K562 (cell line): Measurements from ENCODE around the gene PHB1. TPM values are rescaled to one million over a fixed set of nuclear protein-coding genes. Genes with fewer than 3 reads are reported as not detected.

Experiments used
- ARID1B ChIP-seq: fragments of 450-650 bp; IDR thresholded peaks from 2 replicates; pipeline ENCODE4 v1.6.1; 2016; ENCODE audit warnings: antibody characterized with exemption, mild to moderate bottlenecking, inconsistent platforms
- BRCA1 ChIP-seq, 2 experiments: fragments of 450-650 bp in 1 of 2; sonication (generic) in 1 of 2; formaldehyde crosslinking in 1 of 2; IDR thresholded peaks; 2 replicates each; pipeline versions ENCODE4 v1.5.0 to v1.6.1; 2017 to 2020; ENCODE audit warnings: mild to moderate bottlenecking in 1 of 2, missing genetic modification reagents in 1 of 2
- CC2D1A ChIP-seq: fragments of 450-650 bp; IDR thresholded peaks from 2 replicates; pipeline ENCODE4 v1.6.1; 2017; ENCODE audit warnings: mild to moderate bottlenecking
- CTBP1 ChIP-seq: fragments of 450-650 bp; IDR thresholded peaks from 2 replicates; pipeline ENCODE4 v1.6.1; 2016; ENCODE audit warnings: borderline replicate concordance
- DIDO1 ChIP-seq: fragments of 450-650 bp; IDR thresholded peaks from 2 replicates; pipeline ENCODE4 v1.6.1; 2016; ENCODE audit warnings: low read depth, missing biosample characterization, missing genetic modification characterization
- FOXJ2 ChIP-seq: fragments of 200-800 bp; sonication (Bioruptor generic); IDR thresholded peaks from 2 replicates; pipeline ENCODE4 v1.6.1; 2016; ENCODE audit warnings: missing genetic modification characterization, missing compliant biosample characterization
- KAT2B ChIP-seq: IDR thresholded peaks from one replicate; pipeline ENCODE4 v1.6.1; 2012; ENCODE audit warnings: low read depth, mild to moderate bottlenecking, control low read depth, inconsistent platforms, low read length, moderate library complexity
- MXI1 ChIP-seq: IDR thresholded peaks from 2 replicates; pipeline ENCODE4 v1.6.1; 2011; ENCODE audit warnings: low read depth, mild to moderate bottlenecking, improper control_type of control experiment, low read length
- NFATC3 ChIP-seq: fragments of 450-650 bp; IDR thresholded peaks from 2 replicates; pipeline ENCODE4 v1.6.1; 2017; ENCODE audit warnings: mild to moderate bottlenecking
- NUFIP1 ChIP-seq: fragments of 450-650 bp; IDR thresholded peaks from 2 replicates; pipeline ENCODE4 v1.6.1; 2018; ENCODE audit not compliant: partially characterized antibody
- PPARD ChIP-seq: fragments of 250-450 bp; sonication (Bioruptor Pico); IDR thresholded peaks from 2 replicates; pipeline ENCODE4 v1.8.0; 2022; ENCODE audit warnings: inconsistent platforms, mild to moderate bottlenecking, moderate library complexity
- PTTG1 ChIP-seq: fragments of 450-650 bp; IDR thresholded peaks from 2 replicates; pipeline ENCODE4 v1.6.1; 2016; ENCODE audit warnings: low read depth, mild to moderate bottlenecking, missing genetic modification characterization, missing compliant biosample characterization
- RREB1 ChIP-seq: fragments of 250-450 bp; sonication (Bioruptor Pico); IDR thresholded peaks from 2 replicates; pipeline ENCODE4 v1.4.0; 2020
- STAT5B ChIP-seq: fragments of 250-450 bp; sonication (Bioruptor Pico); IDR thresholded peaks from 2 replicates; pipeline ENCODE4 v1.8.0; 2021; ENCODE audit warnings: mild to moderate bottlenecking, inconsistent platforms
- TAF15 ChIP-seq: fragments of 200-400 bp; formaldehyde crosslinking; IDR thresholded peaks from 2 replicates; pipeline ENCODE4 v1.6.1; 2017; ENCODE audit warnings: mild to moderate bottlenecking, low read depth, low read length, moderate library complexity
- TBP ChIP-seq: optimal IDR thresholded peaks from 2 replicates; pipeline ENCODE3; 2011; ENCODE audit warnings: low read depth, low read length, improper control_type of control experiment
- ZBTB8A ChIP-seq: fragments of 450-650 bp; IDR thresholded peaks from 2 replicates; pipeline ENCODE4 v1.6.1; 2018; ENCODE audit warnings: mild to moderate bottlenecking, moderate library complexity; ENCODE audit not compliant: partially characterized antibody
- ZKSCAN1 ChIP-seq: fragments of 150-350 bp; IDR thresholded peaks from 2 replicates; pipeline ENCODE4 v1.6.1; 2016; ENCODE audit warnings: low read depth, low read length
- ZNF124 ChIP-seq: sonication (generic); formaldehyde crosslinking; IDR thresholded peaks from 2 replicates; pipeline ENCODE4 v1.8.1; 2022; ENCODE audit warnings: missing genetic modification reagents
- ZNF146 ChIP-seq: IDR thresholded peaks from one replicate; pipeline ENCODE4 v1.6.1; 2018; ENCODE audit warnings: missing compliant biosample characterization; ENCODE audit not compliant: unreplicated experiment
- ZNF431 ChIP-seq: sonication (generic); formaldehyde crosslinking; IDR thresholded peaks from 2 replicates; pipeline ENCODE4 v1.8.0; 2022; ENCODE audit warnings: mild to moderate bottlenecking, missing genetic modification reagents
- ZNF512 ChIP-seq: IDR thresholded peaks from 2 replicates; pipeline ENCODE4 v1.6.1; 2016; ENCODE audit warnings: missing genetic modification characterization, missing compliant biosample characterization
- ZNF778 ChIP-seq: fragments of 450-650 bp; formaldehyde crosslinking; IDR thresholded peaks from 2 replicates; pipeline ENCODE4 v1.4.0; 2020; ENCODE audit warnings: mild to moderate bottlenecking, moderate library complexity
- ZNF785 ChIP-seq: fragments of 250-450 bp; sonication (Bioruptor Pico); IDR thresholded peaks from 2 replicates; pipeline ENCODE4 v1.4.0; 2020; ENCODE audit warnings: mild to moderate bottlenecking
- polyA plus RNA-seq, 8 experiments: library from polyadenylated mRNA; depleted of rRNA in 4 of 8; stranded (reverse) in 5 of 8; unstranded in 3 of 8; fragments of >200 nt; fragmentation: Nextera tagmentation in 2 of 8; fragmentation: Illumina TruSeq in 1 of 8; extraction: Ambion mirVana in 2 of 8; extraction: Trizol in 1 of 8; gene quantifications; 2 replicates each; pipeline versions ENCODE4 v1.2.1 to v1.2.3, GENCODE V29; 2011 to 2014; ENCODE audit warnings: inconsistent platforms in 1 of 8, missing spikeins in 1 of 8
- total RNA-seq, 7 experiments: library from RNA; depleted of rRNA in 6 of 7; stranded (reverse); fragments of >200 nt in 6 of 7; fragmentation: Illumina TruSeq in 2 of 7; extraction: Trizol in 2 of 7; gene quantifications; 2 replicates each; pipeline versions ENCODE4 v1.2.1 to v1.2.3, GENCODE V29; 2011 to 2021; ENCODE audit warnings: low replicate concordance in 1 of 7

The PHB1 gene
- total and polyA plus RNA-seq, 9 of the 15 experiments (the other 6 are each of a cell fraction or from before 2014, with no cell fraction given), result 191 to 818 (median 349) TPM

GRCh38 chr17:49414622-49415350, at the start of gene PHB1 (continued):
- TF ChIP-seq ZNF512 (tag) (no peak), FOXJ2 (tag) (peak; percentile 76; the same call in 1 of the 2 replicates), ZNF431 (CRISPR knock-in tag) (no peak), ARID1B (no peak), PTTG1 (tag) (no peak), MXI1 (peak; percentile 97), STAT5B (CRISPR knock-in tag) (no peak), ZNF124 (CRISPR knock-in tag) (no peak), ZKSCAN1 (no peak), RREB1 (CRISPR knock-in tag) (no peak), BRCA1 (IDR thresholded peaks at IDR 0.05) (no peak), BRCA1 (CRISPR knock-in tag; IDR thresholded peaks at IDR 0.05) (no peak), KAT2B (no peak), ZNF778 (CRISPR knock-in tag) (no peak), CC2D1A (no peak), PPARD (no peak), ZNF146 (CRISPR knock-in tag) (no peak), CTBP1 (no peak; the same call in 1 of the 2 replicates), TAF15 (no peak), TBP (no peak), NUFIP1 (no peak), ZNF785 (CRISPR knock-in tag) (no peak), NFATC3 (no peak), ZBTB8A (peak; percentile 55), DIDO1 (tag) (peak; percentile 70; the same call in 1 of the 2 replicates)
